ENCODE data around the gene HAUS5.

The HAUS5 gene

GRCh38 chr19:35637165-35637564 is 24.6 kb downstream of the HAUS5 start:
- no peak for TF ChIP-seq ZBTB7A (IDR thresholded peaks at IDR 0.05; ENCODE audit: low read depth)
- no peak for TF ChIP-seq EGR1 (IDR thresholded peaks at IDR 0.05)
- no peak for TF ChIP-seq FOXM1 (IDR thresholded peaks at IDR 0.05; ENCODE audit: borderline replicate concordance, low read depth)
- TF ChIP-seq, protein P1, sequence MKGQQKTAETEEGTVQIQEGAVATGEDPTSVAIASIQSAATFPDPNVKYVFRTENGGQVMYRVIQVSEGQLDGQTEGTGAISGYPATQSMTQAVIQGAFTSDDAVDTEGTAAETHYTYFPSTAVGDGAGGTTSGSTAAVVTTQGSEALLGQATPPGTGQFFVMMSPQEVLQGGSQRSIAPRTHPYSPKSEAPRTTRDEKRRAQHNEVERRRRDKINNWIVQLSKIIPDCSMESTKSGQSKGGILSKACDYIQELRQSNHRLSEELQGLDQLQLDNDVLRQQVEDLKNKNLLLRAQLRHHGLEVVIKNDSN (IDR thresholded peaks at IDR 0.05) = no peak
- no peak for TF ChIP-seq RAD21 (IDR thresholded peaks at IDR 0.05; ENCODE audit: low read depth)
- no peak for TF ChIP-seq YY1 (IDR thresholded peaks at IDR 0.05; ENCODE audit: low read depth)
- TF ChIP-seq, protein P2, sequence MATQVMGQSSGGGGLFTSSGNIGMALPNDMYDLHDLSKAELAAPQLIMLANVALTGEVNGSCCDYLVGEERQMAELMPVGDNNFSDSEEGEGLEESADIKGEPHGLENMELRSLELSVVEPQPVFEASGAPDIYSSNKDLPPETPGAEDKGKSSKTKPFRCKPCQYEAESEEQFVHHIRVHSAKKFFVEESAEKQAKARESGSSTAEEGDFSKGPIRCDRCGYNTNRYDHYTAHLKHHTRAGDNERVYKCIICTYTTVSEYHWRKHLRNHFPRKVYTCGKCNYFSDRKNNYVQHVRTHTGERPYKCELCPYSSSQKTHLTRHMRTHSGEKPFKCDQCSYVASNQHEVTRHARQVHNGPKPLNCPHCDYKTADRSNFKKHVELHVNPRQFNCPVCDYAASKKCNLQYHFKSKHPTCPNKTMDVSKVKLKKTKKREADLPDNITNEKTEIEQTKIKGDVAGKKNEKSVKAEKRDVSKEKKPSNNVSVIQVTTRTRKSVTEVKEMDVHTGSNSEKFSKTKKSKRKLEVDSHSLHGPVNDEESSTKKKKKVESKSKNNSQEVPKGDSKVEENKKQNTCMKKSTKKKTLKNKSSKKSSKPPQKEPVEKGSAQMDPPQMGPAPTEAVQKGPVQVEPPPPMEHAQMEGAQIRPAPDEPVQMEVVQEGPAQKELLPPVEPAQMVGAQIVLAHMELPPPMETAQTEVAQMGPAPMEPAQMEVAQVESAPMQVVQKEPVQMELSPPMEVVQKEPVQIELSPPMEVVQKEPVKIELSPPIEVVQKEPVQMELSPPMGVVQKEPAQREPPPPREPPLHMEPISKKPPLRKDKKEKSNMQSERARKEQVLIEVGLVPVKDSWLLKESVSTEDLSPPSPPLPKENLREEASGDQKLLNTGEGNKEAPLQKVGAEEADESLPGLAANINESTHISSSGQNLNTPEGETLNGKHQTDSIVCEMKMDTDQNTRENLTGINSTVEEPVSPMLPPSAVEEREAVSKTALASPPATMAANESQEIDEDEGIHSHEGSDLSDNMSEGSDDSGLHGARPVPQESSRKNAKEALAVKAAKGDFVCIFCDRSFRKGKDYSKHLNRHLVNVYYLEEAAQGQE (IDR thresholded peaks at IDR 0.05; ENCODE audit: low read depth) = no peak
- TF ChIP-seq, protein P3, sequence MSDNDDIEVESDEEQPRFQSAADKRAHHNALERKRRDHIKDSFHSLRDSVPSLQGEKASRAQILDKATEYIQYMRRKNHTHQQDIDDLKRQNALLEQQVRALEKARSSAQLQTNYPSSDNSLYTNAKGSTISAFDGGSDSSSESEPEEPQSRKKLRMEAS (IDR thresholded peaks at IDR 0.05) = no peak
- TF ChIP-seq TEAD4 (IDR thresholded peaks at IDR 0.05) = no peak
- no peak for TF ChIP-seq CEBPB (IDR thresholded peaks at IDR 0.05)
- TF ChIP-seq NFIC (IDR thresholded peaks at IDR 0.05) = no peak
- no peak for TF ChIP-seq CREB1 (IDR thresholded peaks at IDR 0.05; ENCODE audit: low read depth)
- TF ChIP-seq TAF1 (IDR thresholded peaks at IDR 0.05; ENCODE audit: low read depth) = no peak
- TF ChIP-seq EP300 (IDR thresholded peaks at IDR 0.05; ENCODE audit: borderline replicate concordance) = no peak
- no peak for TF ChIP-seq TCF12 (IDR thresholded peaks at IDR 0.05; ENCODE audit: low read depth)

- TF ChIP-seq ZBTB7A (IDR thresholded peaks at IDR 0.05; ENCODE audit: low read depth) (no peak), RAD21 (IDR thresholded peaks at IDR 0.05; ENCODE audit: low read depth) (no peak), EP300 (IDR thresholded peaks at IDR 0.05; ENCODE audit: borderline replicate concordance) (no peak), CREB1 (IDR thresholded peaks at IDR 0.05; ENCODE audit: low read depth) (no peak), NFIC (IDR thresholded peaks at IDR 0.05) (no peak), TAF1 (IDR thresholded peaks at IDR 0.05; ENCODE audit: low read depth) (no peak)
- TF ChIP-seq, protein P1 (IDR thresholded peaks at IDR 0.05) = no peak
- TF ChIP-seq, protein P3 (IDR thresholded peaks at IDR 0.05) = no peak
These were observed 26.7 kb downstream of the HAUS5 start for GRCh38 chr19:35639321-35639639.

- TF ChIP-seq YY1 (IDR thresholded peaks at IDR 0.05; ENCODE audit: low read depth) = no peak
- no peak for TF ChIP-seq CREB1 (IDR thresholded peaks at IDR 0.05; ENCODE audit: low read depth)
- TF ChIP-seq, protein P1 (IDR thresholded peaks at IDR 0.05) = no peak
- TF ChIP-seq, protein P3 (IDR thresholded peaks at IDR 0.05) = no peak
- no peak for TF ChIP-seq TCF12 (IDR thresholded peaks at IDR 0.05; ENCODE audit: low read depth)
- no peak for TF ChIP-seq CEBPB (IDR thresholded peaks at IDR 0.05)
- TF ChIP-seq EP300 (IDR thresholded peaks at IDR 0.05; ENCODE audit: borderline replicate concordance) = no peak
- no peak for TF ChIP-seq FOXM1 (IDR thresholded peaks at IDR 0.05; ENCODE audit: borderline replicate concordance, low read depth)
- TF ChIP-seq TAF1 (IDR thresholded peaks at IDR 0.05; ENCODE audit: low read depth) = no peak
- TF ChIP-seq RAD21 (IDR thresholded peaks at IDR 0.05; ENCODE audit: low read depth) = no peak
- TF ChIP-seq, protein P2 (IDR thresholded peaks at IDR 0.05; ENCODE audit: low read depth) = no peak
- no peak for TF ChIP-seq NFIC (IDR thresholded peaks at IDR 0.05)
- no peak for TF ChIP-seq ZBTB7A (IDR thresholded peaks at IDR 0.05; ENCODE audit: low read depth)
- TF ChIP-seq TEAD4 (IDR thresholded peaks at IDR 0.05) = no peak
- TF ChIP-seq EGR1 (IDR thresholded peaks at IDR 0.05) = no peak
These were observed 27.3 kb downstream of the HAUS5 start for GRCh38 chr19:35639863-35640262.

DNA sequence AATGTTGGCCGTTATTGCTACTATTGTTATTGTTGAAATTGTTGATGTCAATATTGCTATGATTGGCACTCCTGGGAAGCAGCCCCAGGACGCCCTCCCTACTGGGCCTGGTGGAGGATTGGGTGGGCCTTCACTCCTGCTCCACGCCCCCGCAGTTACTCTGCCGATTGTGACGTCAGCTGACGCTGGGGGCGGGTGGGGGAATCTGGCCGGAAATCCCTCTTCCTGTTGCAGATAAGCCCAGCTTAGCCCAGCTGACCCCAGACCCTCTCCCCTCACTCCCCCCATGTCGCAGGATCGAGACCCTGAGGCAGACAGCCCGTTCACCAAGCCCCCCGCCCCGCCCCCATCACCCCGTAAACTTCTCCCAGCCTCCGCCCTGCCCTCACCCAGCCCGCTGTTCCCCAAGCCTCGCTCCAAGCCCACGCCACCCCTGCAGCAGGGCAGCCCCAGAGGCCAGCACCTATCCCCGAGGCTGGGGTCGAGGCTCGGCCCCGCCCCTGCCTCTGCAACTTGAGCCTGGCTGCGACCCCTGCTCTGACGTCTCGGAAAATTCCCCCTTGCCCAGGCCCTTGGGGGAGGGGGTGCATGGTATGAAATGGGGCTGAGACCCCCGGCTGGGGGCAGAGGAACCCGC is 29.1 kb downstream of the HAUS5 start, which contains the start of gene ETV2:
TSS of gene ETV2 (plus strand) at position 231 of the 637 bp plus-strand sequence. CDS start 716 bp downstream, outside the sequence.
- TF ChIP-seq EGR1 (IDR thresholded peaks at IDR 0.05) (no peak), NFIC (IDR thresholded peaks at IDR 0.05) (no peak), TEAD4 (IDR thresholded peaks at IDR 0.05) (no peak), YY1 (IDR thresholded peaks at IDR 0.05; ENCODE audit: low read depth) (no peak), ZBTB7A (IDR thresholded peaks at IDR 0.05; ENCODE audit: low read depth) (no peak), FOXM1 (IDR thresholded peaks at IDR 0.05; ENCODE audit: borderline replicate concordance, low read depth) (no peak), CREB1 (IDR thresholded peaks at IDR 0.05; ENCODE audit: low read depth) (no peak), EP300 (IDR thresholded peaks at IDR 0.05; ENCODE audit: borderline replicate concordance) (no peak), TCF12 (IDR thresholded peaks at IDR 0.05; ENCODE audit: low read depth) (no peak), TAF1 (IDR thresholded peaks at IDR 0.05; ENCODE audit: low read depth) (no peak)
- TF ChIP-seq, protein P2 (IDR thresholded peaks at IDR 0.05; ENCODE audit: low read depth) = no peak

Data from Ishikawa (cell line).